PC-9 (cell line): ENCODE measurements around the gene SFTA2.

ENCODE experiments used
- EZH2 ChIP-seq: fragments of 200-600 bp; sonication (generic); IDR thresholded peaks from 2 replicates; pipeline ENCODE4 v1.8.0; 2017; ENCODE audit warnings: antibody characterized with exemption, low read depth
- TF ChIP-seq, protein P1 (sequence below): fragments of 200-600 bp; sonication (generic); conservative IDR thresholded peaks from 2 replicates; pipeline ENCODE4 v1.6.1; 2017; ENCODE audit warnings: mixed run types, antibody characterized with exemption, mild to moderate bottlenecking, moderate library complexity

GRCh38 chr6:30886897-30887255 is 45.1 kb downstream of the SFTA2 start:
- TF ChIP-seq, protein P1, sequence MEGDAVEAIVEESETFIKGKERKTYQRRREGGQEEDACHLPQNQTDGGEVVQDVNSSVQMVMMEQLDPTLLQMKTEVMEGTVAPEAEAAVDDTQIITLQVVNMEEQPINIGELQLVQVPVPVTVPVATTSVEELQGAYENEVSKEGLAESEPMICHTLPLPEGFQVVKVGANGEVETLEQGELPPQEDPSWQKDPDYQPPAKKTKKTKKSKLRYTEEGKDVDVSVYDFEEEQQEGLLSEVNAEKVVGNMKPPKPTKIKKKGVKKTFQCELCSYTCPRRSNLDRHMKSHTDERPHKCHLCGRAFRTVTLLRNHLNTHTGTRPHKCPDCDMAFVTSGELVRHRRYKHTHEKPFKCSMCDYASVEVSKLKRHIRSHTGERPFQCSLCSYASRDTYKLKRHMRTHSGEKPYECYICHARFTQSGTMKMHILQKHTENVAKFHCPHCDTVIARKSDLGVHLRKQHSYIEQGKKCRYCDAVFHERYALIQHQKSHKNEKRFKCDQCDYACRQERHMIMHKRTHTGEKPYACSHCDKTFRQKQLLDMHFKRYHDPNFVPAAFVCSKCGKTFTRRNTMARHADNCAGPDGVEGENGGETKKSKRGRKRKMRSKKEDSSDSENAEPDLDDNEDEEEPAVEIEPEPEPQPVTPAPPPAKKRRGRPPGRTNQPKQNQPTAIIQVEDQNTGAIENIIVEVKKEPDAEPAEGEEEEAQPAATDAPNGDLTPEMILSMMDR = no peak
- TF ChIP-seq EZH2 = no peak
